HG03354 (cell line): ENCODE data around the gene ZNF200.
"Not testable (repeated sequence)": the region's sequence is repeated elsewhere in the genome, so short reads cannot be mapped to it uniquely, and the experiment has no call there.

Experiments used
- ATAC-seq: cut with Tn5 transposase; IDR thresholded peaks from one replicate; pipeline ENCODE4 v1.9.1; 2021; ENCODE audit warnings: mild to moderate bottlenecking; ENCODE audit not compliant: unreplicated experiment, poor library complexity, severe bottlenecking

The ZNF200 gene

DNA sequence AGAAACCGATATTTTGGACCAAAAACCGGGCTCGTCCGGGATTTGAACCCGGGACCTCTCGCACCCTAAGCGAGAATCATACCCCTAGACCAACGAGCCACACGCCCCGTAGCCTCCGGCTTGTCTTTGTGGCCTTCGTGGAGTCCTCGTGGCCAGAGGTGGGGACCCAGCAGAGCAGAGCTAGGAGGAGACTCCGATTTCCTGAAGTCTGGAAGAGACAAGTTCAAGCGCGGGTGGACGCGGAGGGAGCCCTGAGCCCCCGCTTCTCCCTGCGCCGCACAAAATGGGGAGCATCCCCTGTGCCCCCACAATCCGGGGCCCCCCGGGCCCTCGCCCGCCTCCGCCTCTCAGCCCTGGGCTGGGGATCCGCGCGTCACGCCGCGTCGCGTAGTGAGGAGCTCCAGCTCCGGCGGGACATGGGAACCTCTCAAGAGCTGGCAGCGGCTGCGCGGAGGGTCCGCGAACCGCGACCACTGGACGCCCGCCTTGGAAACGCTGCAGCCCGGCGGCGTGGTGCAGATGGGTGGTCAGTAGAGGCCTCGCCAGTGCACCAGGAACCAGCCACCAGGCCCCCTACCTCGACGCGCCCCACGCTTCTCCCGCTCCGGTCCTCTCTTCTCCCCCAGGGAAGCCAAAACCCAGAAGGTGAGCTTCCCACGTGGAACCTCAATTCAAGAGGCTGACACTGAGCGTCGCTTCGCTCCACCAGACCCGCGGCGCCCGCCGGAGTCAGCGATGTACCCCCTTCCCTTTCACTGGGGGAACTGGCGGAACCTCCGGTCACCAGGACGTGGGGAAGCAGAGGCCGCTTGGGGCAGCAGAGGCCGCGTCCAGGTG lies 52.1 kb downstream of the ZNF200 start:
- no peak for ATAC-seq

DNA sequence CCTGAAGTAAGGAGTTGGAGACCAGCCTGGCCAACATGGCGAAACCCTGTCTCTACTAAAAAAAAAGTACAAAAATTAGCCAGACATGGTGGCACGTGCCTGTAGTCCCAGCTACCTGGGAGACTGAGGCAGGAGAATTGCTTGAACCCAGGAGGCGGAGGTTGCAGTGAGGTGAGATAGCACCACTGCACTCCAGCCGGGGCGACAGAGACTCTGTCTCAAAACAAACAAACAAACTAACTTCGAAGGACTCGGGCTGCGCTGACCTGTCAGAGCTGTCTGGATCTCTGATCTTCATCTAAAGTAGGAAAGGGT lies 52.7 kb downstream of the ZNF200 start:
- not testable (repeated sequence) for ATAC-seq

DNA sequence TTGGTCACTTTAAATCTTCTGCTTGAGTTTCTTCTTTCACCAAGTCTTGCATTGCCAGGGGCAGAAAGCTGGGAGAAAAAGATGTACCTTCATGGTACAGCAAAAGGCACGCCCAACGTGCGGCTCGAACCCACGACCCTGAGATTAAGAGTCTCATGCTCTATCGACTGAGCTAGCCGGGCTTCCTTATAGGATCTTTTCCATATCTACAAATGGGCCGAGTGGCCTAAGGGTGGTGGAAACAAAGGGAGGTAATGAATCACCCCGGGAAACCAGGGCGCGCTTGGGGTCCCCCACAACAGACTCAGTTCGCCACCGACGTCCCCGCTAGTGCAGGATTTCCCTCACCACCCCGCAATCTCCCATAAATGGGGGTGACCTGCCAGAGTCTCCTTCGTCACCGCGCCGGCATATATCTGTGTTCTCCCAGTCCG lies 54.5 kb downstream of the ZNF200 start:
- no peak for ATAC-seq

DNA sequence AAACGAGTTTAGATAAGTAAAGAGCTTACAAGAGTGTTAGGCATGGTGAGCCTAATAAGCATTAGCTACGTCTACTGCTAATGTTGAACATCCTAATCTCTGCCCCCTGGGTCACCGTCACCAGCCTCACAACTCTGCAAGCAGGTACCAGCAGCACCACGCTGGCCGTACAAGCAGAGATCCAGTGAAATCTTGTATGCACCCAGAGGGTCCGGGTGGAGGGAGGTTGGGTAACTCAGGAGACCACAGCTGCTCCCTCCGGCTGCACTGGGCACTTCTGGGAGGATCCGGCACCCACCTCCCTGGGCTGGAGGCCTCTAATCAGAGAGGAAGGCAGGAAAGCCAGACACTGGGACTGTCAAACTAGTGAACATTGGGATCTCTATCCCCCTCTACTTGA lies 55.3 kb downstream of the ZNF200 start:
- no peak for ATAC-seq

DNA sequence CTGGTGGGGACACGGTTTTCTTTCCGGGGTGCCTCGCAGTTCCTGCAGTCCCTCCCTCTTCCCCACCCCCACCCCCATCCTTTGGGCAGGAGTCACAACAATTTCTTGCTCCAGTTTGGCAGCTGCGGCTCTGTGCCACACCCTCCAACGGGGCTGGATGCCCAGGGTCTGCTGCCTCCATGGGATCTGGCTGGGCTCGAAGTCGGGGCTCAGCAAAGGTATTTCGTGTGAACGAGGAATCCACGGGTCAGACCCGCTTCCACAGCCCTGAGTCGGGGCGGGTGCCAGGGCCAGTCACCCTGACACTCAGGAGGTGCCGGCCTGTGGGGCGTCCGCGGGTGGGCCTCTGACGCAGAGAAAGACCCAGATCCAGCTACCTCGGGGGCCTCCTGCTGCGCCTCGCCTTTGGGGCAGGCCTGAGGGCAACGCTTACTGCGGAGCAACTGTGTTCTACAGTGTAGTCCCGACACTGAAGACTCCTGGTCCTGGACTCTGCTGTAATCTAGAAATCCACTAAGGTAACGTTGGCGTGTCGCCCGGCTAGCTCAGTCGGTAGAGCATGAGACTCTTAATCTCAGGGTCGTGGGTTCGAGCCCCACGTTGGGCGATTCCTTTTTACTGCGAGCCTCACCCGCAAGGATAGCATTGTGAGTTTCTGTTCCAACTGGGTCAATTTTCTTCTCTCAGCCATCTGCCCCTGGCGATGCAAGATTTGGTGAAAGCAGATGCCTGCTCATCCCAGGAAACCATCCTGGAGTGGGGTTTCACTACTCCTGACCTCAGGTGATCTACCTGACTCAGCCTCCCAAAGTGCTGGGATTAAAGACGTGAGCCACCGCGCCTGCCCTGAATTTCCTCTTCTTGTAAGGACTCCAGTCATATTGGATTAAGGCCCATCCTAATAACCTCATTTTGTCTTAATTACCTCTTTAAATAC lies 59.5 kb downstream of the ZNF200 start:
- no peak for ATAC-seq

DNA sequence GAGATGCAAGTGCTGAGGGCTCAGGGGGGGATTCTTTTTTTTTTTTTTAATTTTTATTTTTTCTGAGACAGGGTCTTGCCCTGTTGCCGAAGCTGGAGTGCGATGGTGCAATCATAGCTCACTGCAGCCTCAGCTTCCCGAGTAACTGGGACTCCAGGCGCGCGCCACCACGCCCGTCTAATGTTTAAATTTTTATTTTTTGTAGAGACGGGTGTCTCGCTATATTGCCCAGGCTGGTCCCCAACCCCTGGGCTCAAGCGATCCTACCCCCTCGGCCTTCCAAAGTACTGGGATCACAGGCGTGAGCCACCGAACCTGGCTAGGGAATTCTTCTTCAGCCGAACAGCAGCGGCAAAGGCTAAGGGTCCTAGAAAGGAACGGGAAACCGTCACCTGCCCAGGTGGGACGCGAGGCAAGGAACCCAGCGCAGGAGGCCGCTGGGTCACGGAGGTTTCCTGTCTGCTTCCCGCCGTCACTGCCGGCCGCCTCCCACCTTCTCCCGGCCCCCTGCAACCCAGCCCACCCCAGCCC lies 60.3 kb downstream of the ZNF200 start:
- no peak for ATAC-seq

DNA sequence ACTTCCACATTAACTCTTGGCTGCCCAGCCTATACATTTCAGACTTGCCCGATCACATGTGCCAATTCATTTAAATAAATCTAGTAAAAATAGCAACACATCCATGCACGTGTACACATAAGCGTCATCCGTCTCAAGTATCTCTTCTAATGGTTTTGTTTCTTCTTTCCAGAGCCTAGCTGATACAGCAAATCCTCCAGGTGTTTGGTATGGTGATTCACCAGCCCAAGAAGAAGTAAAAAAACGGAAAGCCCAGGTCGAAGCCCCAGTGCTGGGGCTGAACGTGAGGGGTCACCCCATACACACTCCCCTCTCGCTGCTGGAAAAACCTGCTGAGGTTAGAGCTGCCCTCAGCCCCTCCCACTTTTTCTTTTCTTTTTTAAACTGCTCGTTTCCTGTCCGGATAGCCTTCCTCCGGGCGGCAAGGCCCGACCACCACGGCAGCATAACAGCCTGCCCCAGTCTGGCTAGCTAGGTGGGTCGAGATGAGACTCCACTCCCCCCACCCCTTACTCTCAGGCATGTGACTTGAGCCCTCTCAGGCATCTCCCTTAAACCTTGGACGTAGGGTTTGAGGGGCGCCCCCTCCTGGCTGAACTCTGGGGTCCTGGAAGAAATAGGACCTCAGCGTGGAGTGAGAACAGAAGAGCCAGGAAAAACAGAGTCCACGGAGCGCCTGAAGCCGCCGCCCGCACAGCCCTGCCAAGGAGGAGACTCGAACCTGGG lies 60.9 kb downstream of the ZNF200 start:
- no peak for ATAC-seq
